NCI-H2029 treated with DMSO at 0.1 percent for 48 hours (cell line): Measurements from ENCODE around the gene GDF15.
"Not testable (repeated sequence)": the region's sequence is repeated elsewhere in the genome, so short reads cannot be mapped to it uniquely, and the experiment has no call there.

ENCODE experiments used
- DNase-seq: peaks from one replicate; lab custom pipeline; 2025; lab: John Stamatoyannopoulos, UW

The GDF15 gene

GRCh38 chr19:18392417-18392816 lies 6.5 kb downstream of the GDF15 start:
- no peak for DNase-seq

- no peak for DNase-seq
Observed at GRCh38 chr19:18392926-18393325, 7.0 kb downstream of the GDF15 start.

GRCh38 chr19:18393836-18394235 lies 7.9 kb downstream of the GDF15 start:
- no peak for DNase-seq

DNA sequence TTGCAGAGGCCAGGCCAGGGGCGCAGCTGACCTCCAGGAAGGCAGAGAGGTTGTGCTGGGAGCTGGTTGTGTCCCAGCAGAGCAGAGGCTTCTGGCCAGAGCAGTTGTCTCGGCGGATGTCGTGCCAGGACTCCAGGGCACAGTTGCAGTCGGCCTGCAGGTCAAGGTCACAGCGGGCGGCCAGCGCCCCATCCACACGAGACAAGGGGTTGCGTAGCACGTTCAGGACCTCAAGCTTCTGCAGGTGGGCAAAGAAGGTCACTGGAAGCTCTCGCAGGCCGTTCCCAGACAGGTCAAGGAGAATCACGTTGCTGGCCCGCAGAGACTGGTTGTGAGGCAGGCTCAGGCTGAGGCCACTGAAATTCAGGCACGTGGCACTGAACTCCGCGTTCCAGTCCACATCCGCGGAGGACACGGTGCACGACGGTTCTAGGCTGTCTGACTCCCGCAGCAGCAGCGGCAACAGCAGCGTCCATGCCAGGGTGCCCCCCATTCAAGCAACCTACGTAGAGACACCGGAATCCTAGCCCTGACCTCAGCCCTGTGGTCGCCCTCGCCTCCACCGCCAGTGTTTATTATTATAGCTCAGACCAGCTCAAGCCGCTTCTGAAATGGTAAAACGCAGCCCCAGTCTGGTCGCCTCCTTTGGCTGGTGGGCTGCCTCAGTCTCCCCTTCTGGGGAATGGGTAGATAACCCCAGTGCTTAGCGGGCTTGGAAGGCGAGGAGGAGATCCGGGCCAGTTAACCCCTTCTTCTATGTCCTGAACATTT lies 10.7 kb downstream of the GDF15 start:
- DNase-seq, result no peak

- no peak for DNase-seq
Observed at GRCh38 chr19:18397242-18398202, 11.6 kb downstream of the GDF15 start, which contains the start of gene LRRC25. Gene LRRC25, minus strand, starts transcription at chr19:18397622. Its CDS starts 659 bp downstream, at chr19:18396963.

GRCh38 chr19:18399008-18399407 lies 13.1 kb downstream of the GDF15 start:
- DNase-seq, result no peak

- no peak for DNase-seq
Observed at GRCh38 chr19:18401580-18402112, 15.7 kb downstream of the GDF15 start.

DNA sequence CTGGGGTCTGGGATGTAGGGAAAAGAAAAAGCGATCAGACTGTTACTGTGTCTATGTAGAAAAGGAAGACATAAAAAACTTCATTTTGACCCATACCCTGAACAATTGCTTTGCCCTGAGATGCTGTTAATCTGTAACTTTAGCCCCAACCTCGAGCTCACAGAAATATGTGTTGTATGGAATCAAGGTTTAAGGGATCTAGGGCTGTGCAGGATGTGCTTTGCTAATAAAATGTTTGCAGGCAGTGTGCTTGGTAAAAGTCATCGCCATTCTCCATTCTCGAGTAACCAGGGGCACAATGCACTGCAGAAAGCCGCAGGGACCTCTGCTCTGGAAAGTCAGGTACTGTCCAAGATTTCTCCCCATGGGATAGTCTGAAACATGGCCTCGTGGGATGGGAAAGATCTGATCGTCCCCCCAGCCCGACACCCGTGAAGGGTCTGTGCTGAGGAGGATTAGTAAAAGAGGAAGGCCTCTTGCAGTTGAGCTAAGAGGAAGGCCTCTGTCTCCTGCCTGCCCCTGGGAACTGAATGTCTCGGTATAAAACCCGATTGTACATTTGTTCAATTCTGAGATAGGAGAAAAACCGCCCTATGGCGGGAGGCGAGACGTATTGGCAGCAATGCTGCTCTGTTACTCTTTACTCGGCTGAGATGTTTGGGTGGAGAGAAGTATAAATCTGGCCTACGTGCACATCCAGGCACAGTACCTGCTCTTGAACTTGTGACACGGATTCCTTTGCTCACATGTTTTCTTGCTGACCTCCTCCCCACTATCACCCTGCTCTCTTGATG lies 16.7 kb downstream of the GDF15 start:
- not testable (repeated sequence) for DNase-seq

DNA sequence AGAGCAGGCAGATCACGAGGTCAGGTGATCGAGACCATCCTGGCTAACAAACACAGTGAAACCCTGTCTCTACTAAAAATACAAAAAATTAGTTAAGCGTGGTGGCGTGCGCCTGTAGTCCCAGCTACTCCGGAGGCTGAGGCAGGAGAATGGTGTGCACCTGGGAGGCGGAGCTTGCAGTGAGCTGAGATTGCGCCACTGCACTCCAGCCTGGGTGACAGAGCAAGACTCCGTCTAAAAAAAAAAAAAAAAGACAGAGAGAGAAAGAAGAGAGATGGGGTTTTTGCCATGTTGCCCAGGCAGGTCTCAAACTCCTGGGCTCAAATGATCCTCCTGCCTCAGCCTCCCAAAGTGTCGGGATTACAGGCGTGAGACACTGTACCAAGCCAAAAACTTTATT lies 19.8 kb downstream of the GDF15 start:
- DNase-seq, result not testable (repeated sequence)

DNA sequence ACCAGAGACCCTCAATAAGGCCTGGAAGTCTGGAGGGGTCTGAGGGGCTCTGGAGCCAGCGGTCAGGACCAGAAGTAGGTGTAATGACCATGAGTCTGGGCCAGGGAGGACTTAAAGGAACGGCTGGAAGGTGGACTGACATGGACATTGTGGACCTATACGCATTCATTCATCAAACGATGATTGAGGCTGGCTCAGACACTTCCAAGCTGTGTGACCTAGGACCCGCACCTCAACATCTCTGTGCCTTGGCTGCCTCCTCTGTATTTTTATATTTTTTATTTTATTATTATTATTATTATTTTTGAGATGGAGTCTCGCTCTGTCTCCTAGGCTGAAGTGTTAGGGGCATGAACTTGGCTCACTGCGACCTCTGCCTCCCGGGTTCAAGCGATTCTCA lies 20.8 kb downstream of the GDF15 start:
- no peak for DNase-seq

- DNase-seq, result no peak
Observed at GRCh38 chr19:18408053-18408476, 22.1 kb downstream of the GDF15 start.

DNA sequence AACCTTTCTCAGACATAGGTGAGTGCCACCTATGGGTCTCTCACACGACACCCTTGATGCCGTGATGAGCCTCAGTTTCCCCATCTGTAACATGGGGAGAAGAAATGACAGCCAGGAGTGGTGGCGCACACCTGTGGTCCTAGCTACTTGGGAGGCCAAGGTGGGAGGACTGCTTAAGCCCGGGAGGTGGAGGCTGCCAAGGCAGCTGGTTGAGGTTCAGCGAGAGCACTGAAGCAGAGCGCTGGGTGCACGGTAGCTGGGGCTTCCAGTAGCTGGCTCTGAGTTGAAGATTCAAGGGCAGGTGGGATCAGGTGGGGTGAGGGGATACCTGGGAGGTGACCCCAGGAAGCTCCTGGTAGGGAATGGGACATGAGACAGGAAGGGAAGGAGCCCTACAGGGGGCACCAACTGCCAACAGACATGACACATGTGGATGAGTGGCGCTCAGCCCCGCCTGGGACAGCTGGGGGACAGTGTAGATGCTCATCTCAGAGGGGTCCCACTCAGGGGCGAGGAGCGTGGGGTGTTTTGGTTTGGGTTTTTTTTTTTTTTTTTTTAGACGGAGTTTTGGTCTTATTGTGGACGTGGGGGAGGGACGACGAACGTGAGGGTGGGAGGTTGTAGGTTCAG lies 26.8 kb downstream of the GDF15 start:
- no peak for DNase-seq

GRCh38 chr19:18414504-18415177 lies 28.7 kb downstream of the GDF15 start:
- DNase-seq, result no peak

GRCh38 chr19:18415178-18415867 lies 29.4 kb downstream of the GDF15 start:
- no peak for DNase-seq

DNA sequence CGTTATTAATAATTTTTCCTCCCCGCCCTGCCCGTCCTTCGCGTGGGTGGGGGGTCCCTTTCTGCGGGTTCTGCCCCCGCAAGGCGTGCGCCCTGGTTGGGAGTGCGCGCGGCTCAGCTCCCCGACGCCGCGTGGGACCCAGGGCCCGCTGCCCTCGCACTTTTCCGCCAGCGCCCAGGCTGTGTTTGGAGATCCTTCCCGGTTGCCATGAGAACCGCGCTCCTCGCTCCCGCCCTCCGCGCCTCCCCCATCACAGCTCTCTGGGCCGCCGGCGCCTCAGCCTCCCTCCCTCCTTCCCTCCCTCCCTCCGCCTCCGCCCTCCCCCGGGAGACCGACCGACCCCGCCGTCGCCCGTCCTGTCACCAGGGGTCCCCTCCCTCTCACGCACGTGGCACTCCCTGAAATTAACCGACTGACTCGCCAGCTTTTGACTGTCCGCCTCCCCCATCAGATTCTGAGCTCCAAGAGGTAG lies 30.9 kb downstream of the GDF15 start:
- DNase-seq, result peak; percentile 49

GRCh38 chr19:18417250-18418028 lies 31.5 kb downstream of the GDF15 start:
- peak; percentile 22 for DNase-seq

- DNase-seq, result no peak
Observed at GRCh38 chr19:18418029-18418482, 32.1 kb downstream of the GDF15 start.

DNA sequence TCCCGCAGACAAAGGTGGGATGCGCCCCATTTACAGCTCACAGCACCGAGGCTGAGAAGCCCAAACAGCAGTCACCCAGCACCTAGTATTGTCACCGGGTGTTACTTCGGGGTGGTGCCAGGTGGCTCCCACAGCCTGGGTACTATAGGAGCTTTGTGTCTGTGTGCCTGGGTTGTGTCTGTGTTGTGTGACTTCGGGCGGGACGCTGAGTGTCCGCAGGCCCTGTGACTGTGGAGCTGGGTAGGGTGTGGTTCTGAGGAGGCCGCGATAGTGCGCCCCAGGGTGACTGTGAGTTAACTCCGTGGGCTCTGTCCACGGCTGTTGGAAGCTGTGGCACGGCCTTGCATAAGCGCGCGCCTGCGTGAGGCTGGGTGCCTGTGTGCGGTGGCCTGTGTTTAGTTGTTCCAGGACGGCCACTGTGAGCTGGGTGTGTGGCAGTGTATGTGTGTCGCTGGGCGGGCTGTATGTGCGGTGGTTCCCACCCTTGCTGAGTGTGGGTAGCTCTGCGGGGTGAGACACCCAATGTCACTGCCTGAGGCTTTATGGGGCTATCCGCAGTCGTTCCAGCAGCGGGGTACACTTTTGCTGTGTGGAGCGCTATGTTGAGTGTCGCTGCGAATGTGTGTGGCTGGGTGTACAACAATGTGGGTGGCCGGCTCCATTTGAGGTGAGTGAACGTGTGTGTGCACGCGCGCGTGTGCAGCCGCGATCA lies 32.7 kb downstream of the GDF15 start:
- DNase-seq, result no peak
